Ishikawa (cell line): ENCODE data around the gene TMEM43.

Experiments used
- CEBPB ChIP-seq: IDR thresholded peaks from 2 replicates; pipeline ENCODE4 v1.6.1; 2012
- CREB1 ChIP-seq: IDR thresholded peaks from 2 replicates; pipeline ENCODE4 v1.6.1; 2012; ENCODE audit warnings: low read depth
- EP300 ChIP-seq: IDR thresholded peaks from 2 replicates; pipeline ENCODE4 v1.6.1; 2012; ENCODE audit warnings: borderline replicate concordance
- FOXM1 ChIP-seq: IDR thresholded peaks from 2 replicates; pipeline ENCODE4 v1.6.1; 2012; ENCODE audit warnings: low read depth, borderline replicate concordance
- MAX ChIP-seq: IDR thresholded peaks from 2 replicates; pipeline ENCODE4 v1.6.1; 2012
- NFIC ChIP-seq: IDR thresholded peaks from 2 replicates; pipeline ENCODE4 v1.6.1; 2012
- RAD21 ChIP-seq: IDR thresholded peaks from 2 replicates; pipeline ENCODE4 v1.6.1; 2012; ENCODE audit warnings: low read depth
- TAF1 ChIP-seq: IDR thresholded peaks from 2 replicates; pipeline ENCODE4 v1.6.1; 2012; ENCODE audit warnings: low read depth, mild to moderate bottlenecking
- TCF12 ChIP-seq: IDR thresholded peaks from 2 replicates; pipeline ENCODE4 v1.6.1; 2012; ENCODE audit warnings: low read depth
- USF1 ChIP-seq: IDR thresholded peaks from 2 replicates; pipeline ENCODE4 v1.6.1; 2012
- YY1 ChIP-seq: IDR thresholded peaks from 2 replicates; pipeline ENCODE4 v1.6.1; 2012; ENCODE audit warnings: low read depth
- ZBTB7A ChIP-seq: IDR thresholded peaks from 2 replicates; pipeline ENCODE4 v1.6.1; 2012; ENCODE audit warnings: low read depth
- TF ChIP-seq, protein P1 (sequence below): IDR thresholded peaks from 2 replicates; pipeline ENCODE4 v1.6.1; 2012; ENCODE audit warnings: low read depth, mild to moderate bottlenecking

DNA sequence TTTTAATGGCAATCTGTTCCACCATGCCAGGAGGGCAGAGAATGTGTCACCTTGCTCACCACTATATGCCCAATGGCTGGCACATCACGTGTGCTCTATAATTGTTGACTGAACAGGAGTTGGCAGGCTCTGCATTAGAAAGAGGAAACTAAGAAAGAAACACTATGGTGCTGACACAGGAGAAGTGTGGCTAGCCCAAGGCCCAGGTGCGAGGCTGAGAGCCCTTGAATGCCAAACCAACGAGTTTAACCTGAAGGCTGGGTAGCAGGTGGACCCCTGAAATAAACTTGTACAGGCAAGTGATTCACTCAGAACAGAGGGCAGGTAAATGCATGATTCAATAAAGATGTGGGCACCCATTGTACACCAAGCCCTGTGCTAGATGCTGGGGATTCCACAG is 2.6 kb upstream of the TMEM43 start:
- no peak for TF ChIP-seq ZBTB7A
- no peak for TF ChIP-seq TAF1
- TF ChIP-seq FOXM1: no peak
- TF ChIP-seq NFIC: no peak
- no peak for TF ChIP-seq YY1
- TF ChIP-seq MAX: no peak
- TF ChIP-seq EP300: no peak
- TF ChIP-seq TCF12: no peak
- TF ChIP-seq CREB1: no peak
- TF ChIP-seq CEBPB: no peak
- no peak for TF ChIP-seq USF1
- TF ChIP-seq, protein P1, sequence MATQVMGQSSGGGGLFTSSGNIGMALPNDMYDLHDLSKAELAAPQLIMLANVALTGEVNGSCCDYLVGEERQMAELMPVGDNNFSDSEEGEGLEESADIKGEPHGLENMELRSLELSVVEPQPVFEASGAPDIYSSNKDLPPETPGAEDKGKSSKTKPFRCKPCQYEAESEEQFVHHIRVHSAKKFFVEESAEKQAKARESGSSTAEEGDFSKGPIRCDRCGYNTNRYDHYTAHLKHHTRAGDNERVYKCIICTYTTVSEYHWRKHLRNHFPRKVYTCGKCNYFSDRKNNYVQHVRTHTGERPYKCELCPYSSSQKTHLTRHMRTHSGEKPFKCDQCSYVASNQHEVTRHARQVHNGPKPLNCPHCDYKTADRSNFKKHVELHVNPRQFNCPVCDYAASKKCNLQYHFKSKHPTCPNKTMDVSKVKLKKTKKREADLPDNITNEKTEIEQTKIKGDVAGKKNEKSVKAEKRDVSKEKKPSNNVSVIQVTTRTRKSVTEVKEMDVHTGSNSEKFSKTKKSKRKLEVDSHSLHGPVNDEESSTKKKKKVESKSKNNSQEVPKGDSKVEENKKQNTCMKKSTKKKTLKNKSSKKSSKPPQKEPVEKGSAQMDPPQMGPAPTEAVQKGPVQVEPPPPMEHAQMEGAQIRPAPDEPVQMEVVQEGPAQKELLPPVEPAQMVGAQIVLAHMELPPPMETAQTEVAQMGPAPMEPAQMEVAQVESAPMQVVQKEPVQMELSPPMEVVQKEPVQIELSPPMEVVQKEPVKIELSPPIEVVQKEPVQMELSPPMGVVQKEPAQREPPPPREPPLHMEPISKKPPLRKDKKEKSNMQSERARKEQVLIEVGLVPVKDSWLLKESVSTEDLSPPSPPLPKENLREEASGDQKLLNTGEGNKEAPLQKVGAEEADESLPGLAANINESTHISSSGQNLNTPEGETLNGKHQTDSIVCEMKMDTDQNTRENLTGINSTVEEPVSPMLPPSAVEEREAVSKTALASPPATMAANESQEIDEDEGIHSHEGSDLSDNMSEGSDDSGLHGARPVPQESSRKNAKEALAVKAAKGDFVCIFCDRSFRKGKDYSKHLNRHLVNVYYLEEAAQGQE: no peak
- no peak for TF ChIP-seq RAD21
